Stimulated activated CD8-positive, alpha-beta memory T cell treated with anti-CD3 and anti-CD28 coated beads, Interleukin-2, amount 100 ng/mL, for 48 hours (primary cell): ENCODE data around the gene SOD1.
"Not testable (repeated sequence)": the region's sequence is repeated elsewhere in the genome, so short reads cannot be mapped to it uniquely, and the experiment has no call there.

Source experiments
- DNase-seq, 2 donors: peaks; one replicate each; pipeline ENCODE4 v3.0.0-alpha.2; 2020; ENCODE audit warnings: low read depth in 2 of 2

SOD1 gene

DNA sequence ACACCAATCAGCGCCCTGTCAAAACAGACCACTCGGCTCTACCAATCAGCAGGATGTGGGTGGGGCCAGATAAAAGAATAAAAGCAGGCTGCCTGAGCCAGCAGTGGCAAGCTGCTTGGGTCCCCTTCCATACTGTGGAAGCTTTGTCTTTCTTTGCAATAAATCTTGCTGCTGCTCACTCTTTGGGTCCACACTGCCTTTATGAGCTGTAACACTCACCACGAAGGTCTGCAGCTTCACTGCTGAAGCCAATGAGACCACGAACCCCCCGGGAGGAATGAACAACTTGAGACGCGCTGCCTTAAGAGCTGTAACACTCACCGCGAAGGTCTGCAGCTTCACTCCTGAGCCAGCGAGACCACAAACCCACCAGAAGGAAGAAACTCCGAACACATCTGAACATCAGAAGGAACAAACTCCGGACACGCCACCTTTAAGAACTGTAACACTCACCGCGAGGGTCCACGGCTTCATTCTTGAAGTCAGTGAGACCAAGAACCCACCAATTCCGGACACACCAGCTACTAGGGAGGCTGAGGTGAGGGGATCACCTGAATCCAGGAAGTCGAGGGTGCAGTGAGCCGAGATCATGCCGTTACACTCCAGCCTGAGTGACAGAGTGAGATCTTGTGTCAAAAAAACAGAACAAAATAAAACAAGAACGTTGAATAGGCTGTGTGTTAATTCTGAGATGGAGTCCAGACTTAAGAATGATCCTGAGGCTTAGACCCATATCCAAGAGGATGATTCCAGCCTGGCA, 4.5 kb upstream of the SOD1 start:
- not testable (repeated sequence) for DNase-seq

DNA sequence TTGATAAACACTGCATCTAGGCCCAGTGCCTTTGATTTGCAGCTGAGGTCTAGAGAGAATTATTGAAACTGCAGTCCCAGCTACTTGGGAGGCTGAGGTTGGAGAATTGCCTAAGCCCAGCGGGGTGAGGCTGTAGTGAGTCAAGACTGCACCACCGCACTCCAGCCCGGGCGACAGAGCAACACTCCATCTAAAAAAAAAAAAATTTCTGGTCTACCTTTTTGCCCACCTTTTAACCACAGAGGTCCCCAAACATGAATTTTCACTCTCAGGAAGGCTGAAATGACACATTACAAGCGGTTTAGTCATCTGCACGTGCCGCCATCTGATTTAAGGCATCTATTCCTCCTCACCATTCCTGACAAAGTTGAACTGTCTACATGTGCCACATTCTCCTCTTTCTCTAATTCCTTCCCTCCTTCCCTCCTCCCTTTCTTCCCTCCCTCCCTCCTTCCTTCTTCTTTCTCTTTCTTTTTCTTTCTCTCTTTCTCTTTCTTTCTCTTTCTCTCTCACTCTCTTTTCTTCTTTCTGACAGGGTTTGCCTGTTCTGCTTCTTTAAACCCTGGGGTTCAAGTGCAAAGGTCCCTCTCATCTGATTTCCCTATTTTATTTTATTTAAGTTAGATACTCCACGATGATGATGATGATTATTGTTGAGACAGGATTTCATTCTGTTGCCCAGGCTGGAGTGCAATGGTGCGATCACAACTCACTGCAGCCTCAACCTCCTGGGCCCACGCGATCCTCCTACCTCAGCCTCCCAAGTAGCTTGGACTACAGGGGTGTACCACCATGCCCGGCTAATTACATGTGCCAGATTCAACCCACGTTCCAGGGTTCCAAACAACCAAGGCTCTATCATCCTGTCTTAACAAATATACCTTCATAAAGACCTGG, 3.0 kb upstream of the SOD1 start:
- peak; percentile 37 to 57 for DNase-seq

DNA sequence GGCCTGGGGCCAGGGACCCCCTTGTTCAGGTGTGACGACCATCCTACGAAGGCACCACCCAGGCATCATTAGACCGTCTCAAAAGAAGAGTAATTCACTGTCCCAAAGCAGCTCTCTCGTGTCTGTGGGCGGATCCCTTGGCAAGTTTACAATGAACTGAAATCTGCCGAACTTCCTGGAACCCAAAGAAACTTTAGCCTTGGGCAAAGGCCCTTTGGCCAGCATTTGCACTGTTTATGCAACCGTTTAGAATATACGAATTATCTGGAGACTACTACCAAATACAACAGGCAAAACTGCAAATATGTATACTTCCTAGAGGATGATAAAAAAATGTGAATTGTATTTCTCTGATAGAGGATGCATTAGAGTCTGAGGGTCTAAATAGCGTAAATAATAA, 1.4 kb upstream of the SOD1 start:
- DNase-seq = no peak

DNA sequence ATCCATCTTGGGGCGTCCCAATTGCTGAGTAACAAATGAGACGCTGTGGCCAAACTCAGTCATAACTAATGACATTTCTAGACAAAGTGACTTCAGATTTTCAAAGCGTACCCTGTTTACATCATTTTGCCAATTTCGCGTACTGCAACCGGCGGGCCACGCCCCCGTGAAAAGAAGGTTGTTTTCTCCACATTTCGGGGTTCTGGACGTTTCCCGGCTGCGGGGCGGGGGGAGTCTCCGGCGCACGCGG, 282 bp upstream of the SOD1 start:
- DNase-seq = no peak

DNA sequence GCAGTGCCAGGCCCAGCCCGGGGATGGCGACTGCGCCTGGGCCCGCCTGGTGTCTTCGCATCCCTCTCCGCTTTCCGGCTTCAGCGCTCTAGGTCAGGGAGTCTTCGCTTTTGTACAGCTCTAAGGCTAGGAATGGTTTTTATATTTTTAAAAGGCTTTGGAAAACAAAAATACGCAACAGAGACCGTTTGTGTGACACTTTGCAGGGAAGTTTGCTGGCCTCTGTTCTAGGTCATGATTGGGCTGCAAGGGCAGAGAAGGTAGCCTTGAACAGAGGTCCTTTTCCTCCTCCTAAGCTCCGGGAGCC, 719 bp downstream of the SOD1 start:
- DNase-seq = no peak

DNA sequence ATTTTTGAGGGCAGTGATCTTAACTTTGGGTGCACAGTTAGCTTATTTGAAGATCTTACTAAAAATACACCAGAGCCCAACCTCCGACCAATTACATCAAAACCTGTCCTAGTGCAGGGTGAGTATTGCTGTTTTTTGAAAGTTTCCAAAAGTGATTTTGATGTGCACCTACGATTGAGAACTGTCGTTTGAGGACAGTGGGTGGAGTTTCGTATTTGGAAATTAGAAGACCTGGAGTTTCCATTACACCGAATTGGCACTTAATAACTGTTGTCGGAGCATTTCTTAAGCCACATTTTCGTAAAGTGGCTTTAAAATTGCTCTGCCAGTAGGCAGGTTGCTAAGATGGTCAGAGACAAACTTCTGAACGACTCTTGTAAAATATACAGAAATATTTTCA, 1.1 kb downstream of the SOD1 start:
- DNase-seq = no peak

DNA sequence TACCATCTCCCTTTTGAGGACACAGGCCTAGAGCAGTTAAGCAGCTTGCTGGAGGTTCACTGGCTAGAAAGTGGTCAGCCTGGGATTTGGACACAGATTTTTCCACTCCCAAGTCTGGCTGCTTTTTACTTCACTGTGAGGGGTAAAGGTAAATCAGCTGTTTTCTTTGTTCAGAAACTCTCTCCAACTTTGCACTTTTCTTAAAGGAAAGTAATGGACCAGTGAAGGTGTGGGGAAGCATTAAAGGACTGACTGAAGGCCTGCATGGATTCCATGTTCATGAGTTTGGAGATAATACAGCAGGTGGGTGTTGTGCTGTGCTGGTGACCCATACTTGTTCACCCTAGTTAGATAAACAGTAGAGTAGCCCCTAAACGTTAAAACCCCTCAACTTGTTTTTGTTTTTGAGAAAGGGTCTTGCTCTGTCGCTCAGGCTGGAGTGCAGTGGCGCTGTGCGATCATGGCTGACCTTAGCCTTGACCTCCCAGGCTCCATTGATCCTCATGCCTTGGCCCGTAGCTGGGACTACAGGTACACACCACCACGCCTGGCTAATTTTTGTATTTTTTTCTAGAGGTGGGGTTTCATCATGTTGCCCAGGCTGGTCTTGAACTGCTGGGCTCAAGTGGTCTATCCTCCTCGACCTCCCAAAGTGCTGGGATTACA, 4.2 kb downstream of the SOD1 start:
- no peak for DNase-seq

DNA sequence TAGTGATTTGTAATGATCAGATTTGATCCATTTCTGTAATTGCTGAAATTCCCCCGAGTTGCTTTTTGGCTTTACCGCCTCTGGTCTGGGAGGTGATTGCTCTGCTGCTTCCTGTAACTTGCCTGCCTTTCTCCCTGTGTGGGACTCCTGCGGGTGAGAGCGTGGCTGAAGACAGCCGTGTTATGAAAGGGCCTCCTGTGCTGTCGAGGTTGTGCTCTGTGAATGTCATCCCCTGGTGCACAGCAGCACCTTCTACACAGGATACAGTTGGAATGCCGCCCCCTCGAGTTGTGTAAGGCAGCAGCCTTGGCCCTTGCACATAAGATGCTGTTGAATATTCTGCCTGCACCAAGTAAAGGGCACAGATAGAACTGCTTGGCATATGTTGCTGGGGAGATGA, 5.9 kb downstream of the SOD1 start:
- DNase-seq = no peak

DNA sequence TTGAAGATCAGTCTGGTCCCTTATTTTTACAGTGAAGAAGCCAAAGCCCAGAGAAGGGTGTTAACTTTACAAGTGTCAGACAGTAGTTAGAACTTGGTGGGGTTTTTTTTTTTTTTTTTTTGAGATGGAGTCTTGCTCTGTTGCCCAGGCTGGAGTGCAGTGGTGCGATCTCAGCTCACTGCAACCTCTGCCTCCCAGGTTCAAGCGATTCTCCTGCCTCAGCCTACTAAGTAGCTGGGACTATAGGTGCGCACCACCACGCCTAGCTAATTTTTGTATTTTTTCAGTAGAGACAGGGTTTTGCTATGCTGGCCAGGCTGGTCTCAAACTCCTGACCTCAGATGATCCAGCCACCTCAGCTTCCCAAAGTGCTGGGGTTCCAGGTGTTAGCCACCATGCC, 6.4 kb downstream of the SOD1 start:
- not testable (repeated sequence) for DNase-seq

DNA sequence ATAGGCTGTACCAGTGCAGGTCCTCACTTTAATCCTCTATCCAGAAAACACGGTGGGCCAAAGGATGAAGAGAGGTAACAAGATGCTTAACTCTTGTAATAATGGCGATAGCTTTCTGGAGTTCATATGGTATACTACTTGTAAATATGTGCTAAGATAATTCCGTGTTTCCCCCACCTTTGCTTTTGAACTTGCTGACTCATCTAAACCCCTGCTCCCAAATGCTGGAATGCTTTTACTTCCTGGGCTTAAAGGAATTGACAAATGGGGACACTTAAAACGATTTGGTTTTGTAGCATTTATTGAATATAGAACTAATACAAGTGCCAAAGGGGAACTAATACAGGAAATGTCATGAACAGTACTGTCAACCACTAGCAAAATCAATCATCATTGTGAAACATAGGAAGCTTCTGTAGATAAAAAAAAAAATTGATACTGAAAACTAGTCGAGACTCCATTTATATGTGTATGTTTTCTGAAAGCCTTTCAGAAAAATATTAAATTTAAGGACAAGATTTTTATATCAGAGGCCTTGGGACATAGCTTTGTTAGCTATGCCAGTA, 7.0 kb downstream of the SOD1 start:
- no peak for DNase-seq

DNA sequence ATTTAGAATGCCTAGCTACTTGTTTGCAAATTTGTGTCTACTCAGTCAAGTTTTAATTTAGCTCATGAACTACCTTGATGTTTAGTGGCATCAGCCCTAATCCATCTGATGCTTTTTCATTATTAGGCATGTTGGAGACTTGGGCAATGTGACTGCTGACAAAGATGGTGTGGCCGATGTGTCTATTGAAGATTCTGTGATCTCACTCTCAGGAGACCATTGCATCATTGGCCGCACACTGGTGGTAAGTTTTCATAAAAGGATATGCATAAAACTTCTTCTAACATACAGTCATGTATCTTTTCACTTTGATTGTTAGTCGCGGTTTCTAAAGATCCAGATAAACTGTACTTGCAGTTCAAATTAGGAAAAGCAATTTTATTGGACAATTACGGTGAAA, 7.6 kb downstream of the SOD1 start:
- no peak for DNase-seq

DNA sequence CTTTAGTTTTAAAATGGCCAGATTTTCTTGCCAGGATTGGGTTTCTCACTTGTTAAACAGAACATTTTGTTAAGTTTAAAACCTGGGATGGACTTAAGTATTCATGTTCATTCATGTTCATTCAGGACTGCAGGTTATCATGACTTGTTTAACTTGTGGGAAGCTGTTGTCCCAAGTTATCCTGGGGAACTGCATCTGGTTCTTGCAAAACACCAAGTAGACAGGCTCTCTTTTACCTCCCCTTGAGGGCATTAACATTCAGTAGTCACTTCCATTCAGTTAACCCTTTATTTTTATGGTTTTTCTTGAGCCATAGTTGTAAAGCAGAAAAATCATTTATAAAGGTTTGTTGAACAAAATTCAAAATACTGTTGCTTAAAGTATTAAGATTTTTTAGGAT, 8.1 kb downstream of the SOD1 start:
- no peak for DNase-seq

DNA sequence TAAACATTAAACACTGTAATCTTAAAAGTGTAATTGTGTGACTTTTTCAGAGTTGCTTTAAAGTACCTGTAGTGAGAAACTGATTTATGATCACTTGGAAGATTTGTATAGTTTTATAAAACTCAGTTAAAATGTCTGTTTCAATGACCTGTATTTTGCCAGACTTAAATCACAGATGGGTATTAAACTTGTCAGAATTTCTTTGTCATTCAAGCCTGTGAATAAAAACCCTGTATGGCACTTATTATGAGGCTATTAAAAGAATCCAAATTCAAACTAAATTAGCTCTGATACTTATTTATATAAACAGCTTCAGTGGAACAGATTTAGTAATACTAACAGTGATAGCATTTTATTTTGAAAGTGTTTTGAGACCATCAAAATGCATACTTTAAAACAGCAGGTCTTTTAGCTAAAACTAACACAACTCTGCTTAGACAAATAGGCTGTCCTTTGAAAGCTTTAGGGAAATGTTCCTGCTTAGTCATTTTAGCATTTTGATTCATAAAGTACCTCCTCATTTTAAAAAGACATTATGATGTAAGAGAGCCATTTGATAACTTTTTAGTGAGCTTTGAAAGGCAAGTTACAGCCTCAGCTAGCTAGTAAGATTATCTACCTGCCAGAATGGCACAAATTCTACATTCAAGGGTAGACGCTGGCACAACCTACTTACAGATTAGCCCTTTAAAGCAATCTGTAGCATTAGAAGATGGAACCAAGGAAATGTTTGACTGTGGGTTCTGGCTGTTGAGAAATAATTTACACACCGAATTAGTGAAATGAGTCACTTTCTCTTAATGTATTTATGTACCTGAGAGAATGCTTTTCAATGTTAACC, 9.4 kb downstream of the SOD1 start:
- DNase-seq = no peak

DNA sequence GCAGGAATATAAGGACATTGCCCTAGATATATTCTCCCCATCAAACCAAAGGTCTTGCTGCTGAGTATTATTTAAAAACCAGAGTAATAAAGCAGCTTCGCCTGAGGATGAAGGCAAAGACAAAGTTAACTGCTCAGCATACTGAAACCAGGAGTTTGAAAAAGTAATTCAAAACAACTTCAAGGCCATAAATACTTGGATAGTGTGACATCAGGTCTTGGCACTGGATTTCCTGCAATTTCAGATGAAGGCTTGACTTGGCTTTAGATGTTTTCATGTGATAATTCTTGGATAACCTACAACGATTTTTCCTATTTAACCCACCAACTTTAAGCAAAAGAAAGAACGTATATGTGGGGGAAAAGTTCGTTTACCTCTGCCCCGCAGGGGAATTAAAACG, 10.6 kb downstream of the SOD1 start:
- DNase-seq = no peak

DNA sequence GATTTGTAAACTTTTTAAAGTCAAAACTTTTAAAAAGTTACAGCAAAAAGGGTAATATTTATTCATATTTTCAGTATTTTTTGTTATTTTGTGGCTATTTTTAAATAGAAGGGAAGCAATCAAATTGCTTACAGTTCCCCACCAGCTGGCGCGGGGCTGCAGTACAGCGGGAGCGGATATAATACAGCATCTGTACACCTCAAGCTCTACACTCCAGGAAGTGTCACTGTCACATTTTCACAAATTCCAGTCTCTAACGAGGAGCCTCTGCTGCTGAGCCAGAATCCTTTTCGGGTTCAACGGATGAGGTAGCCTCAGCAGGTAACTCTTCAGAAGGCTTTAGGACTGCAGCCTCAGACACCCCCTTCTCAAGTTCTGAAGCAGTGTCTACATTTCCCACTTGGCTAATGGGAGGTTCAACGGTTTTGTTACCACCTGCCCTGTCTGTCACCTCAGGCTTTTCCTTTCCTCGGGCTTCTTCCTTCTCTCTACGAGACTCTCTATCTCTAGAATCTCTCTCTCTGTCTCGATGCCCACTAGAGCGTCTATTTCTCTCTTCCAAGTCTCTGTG, 11.7 kb downstream of the SOD1 start:
- no peak for DNase-seq

DNA sequence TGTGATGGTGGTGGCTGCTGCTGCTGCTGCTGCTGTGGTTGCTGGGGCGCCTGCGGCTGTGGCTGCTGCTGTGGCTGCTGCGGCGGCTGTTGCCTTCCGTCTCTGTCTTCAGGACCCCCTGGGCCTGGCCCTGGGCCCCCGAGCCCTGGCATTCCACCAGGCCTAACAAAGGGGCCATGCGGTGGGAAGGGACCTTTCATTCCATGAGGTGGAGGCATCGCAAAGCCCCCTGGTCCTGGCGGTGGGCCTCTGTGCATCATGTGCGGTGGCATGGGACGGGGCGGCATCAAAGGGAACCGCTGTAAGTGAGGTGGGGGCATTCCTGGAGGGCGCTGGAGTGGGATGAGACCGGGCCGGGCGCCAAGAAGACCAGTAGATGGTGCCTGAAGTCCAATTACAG, 12.4 kb downstream of the SOD1 start:
- DNase-seq = no peak

DNA sequence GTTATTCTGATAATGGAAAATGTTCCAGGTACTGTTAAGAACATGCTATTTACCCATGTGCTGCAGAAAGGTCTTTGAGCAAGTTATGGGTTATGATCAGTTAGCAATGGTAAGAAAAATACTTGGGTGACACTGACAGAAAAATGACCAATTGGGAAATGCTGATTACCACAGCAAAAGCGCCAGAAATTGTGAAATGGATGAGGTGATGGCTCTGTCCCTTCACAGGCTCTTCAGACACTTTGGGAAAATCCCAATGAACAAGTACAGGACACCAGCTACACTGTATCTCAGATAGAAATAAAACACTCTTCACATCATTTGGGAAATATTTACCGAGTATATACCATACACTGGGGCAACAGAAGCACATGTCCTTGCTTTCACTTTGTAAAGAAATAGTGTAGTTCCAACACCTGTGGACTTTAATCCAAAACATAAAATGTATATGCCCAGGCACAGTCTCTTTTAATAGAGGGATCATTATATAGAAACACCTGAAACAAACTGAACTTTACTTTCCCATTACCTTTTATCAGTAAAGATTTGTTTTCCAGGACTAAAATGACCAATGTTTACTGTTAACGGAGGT, 13.9 kb downstream of the SOD1 start:
- DNase-seq = no peak

DNA sequence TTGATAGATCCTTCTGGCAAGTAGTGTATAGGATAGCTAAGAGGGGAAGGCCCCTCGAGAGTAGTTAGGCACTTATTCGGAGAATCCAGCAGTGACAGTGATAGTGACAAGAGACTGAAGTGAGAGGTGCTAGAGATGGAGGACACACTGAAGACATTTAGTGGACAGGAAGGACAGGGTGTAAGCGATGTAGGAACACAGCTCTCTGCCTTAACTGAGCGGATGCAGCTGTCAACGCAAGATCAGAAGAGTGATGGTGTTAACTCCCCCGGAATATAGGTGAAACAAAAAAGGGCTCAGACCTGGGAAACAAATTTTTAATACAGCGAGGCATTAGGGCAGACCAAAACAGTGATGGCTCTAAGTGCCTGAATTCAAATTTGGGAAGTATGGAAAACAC, 15.8 kb downstream of the SOD1 start:
- no peak for DNase-seq

DNA sequence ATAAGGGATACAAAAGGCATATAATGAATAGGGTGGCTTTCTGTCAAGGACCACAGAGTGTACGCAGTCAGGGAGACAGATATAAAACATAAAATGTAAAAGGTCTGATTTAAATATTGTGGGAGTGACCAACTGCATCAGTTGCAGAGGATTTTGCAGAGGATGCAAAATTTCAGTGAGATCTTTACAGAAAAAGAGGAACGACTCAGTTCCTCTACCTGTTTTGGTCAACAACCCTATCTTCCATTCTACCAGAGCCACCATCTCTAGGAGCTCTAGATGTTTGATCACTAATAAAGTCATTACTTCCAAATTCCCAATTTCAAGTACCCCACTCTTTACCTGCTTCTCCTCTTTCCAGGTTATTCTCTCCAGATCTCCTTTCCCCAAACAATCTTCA, 16.5 kb downstream of the SOD1 start:
- no peak for DNase-seq

DNA sequence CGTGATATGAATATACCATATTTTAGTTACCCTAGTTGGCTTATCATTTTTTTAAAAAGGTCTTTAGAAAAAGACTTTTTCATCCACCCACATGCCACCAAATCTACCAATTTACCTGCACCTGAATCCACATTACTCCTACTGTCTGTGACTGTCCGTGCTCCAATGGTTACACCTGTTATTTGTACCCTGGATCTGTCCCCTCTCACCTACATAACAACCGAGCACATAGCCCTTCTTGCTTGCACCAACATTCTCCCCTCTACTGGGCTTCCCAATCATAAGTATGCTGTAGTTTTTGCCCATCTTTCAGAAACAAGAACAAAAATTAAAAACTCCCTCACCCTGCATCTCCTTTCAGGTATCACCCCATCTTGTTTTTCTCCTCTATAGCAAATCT, 17.6 kb downstream of the SOD1 start:
- DNase-seq = no peak

DNA sequence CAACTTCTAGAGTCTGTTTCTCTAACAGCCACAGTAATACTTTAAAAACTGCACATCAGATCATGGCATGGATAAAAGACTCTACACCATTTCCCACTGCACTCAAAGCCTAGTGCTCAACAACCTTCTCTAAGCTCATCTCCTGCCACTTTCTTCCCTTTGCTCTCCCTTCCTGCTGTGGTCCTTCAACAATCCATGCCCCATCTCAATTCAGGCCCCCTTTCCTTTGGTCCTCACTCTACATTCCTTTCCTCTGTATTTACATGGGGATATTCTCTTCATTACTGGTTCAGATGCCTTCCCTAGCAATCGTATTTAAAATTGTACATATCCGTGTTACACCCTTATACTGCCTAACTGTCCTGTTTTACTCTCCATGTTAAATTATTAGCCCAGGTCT, 19.0 kb downstream of the SOD1 start:
- no peak for DNase-seq
